Epithelial cell of proximal tubule (primary cell): Measurements from ENCODE around the gene TRAF5. TPM values are rescaled to one million over a fixed set of nuclear protein-coding genes. Genes with fewer than 3 reads are reported as not detected.
A peak's percentile ranks its signal among the peaks of the same experiment; 100 is the strongest.

ENCODE experiments used
- DNase-seq: peaks from one replicate; pipeline ENCODE4 v3.0.0-alpha.2; 2011; ENCODE audit warnings: low read depth
- H3K4me3 ChIP-seq: 2 replicates; pipeline ENCODE4 v1.5.1; 2011; ENCODE audit warnings: low read depth, mild to moderate bottlenecking, low read length
- CTCF ChIP-seq: conservative IDR thresholded peaks from 2 replicates; pipeline ENCODE4 v1.5.1; 2012; ENCODE audit warnings: low read depth, mild to moderate bottlenecking, low read length
- total RNA-seq: library from RNA; depleted of rRNA; stranded (reverse); fragments of >200 nt; gene quantifications from 2 replicates; pipeline ENCODE4 v1.2.3, GENCODE V29; 2015

The TRAF5 gene
- total RNA-seq, 1 donor from 2014 or later, result 6.4 TPM

- H3K4me3 ChIP-seq, result no peak overlapping the region
- no peak for TF ChIP-seq CTCF
- DNase-seq, result no peak
These were observed 50.3 kb downstream of the TRAF5 start for GRCh38 chr1:211376807-211377470.

DNA sequence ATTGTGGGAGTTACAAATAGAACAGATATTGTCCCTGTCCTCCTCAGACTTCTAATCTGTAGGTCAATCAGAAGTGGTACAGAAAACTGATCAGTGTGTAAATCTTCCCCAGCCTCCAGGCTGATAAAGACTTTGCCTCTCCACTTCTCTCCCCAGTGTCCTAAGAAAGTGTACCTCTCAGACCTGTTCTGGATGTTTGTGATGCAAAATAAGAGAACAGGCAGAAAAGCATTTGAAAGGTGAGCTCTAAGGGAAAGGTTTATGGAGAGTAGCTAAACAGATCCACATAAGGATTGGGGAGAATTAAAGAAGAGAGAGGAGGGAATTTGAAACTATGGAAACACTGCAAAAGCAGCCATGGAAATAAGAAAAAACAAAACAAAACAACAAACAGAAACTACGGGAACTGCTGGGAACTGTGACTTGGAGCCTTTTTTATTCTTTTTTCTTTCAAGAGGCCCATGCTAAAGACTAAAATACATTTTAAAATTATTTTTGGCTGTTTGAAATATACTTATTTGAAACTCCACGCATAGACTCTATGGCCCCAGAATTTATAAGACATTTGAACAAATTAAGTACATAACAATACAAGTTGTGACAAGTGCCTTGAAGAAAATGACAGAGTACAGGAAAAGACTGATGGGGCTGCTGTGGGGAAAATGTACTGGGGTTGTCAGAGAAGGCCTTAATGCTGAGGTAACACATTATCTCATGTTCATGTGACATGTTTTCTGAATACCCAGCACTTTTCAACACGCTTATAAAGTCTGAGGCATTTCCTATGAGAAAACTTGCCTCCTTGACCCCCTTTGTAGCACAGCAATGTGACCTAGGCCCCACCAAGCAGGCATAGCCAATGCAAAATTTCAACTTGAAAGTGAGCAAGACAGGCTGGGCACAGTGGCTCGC, 51.2 kb downstream of the TRAF5 start:
- TF ChIP-seq CTCF, result no peak
- no peak for DNase-seq
- H3K4me3 ChIP-seq, result no peak overlapping the region

DNA sequence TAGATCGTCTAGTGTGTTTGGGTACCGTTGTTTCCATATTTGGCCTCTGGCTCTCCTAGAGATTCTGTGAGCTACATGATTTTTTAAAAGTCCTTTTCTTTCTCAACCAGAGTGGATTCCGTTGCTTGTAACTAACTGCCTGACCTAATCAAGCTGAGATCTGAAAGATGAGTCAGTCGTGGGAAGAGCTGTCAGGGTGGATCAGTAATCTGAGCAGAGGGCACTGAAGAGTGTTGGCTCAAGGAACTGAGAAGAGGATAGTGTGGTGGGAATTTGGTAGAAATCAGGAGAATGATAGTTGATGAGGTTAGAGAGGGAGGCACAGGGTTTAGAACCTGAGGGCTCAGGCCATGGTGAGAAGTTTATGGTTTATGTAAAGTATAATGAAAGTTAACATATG, 52.2 kb downstream of the TRAF5 start:
- no peak for TF ChIP-seq CTCF
- peak; percentile 61 for DNase-seq
- no peak overlapping the region for H3K4me3 ChIP-seq

DNA sequence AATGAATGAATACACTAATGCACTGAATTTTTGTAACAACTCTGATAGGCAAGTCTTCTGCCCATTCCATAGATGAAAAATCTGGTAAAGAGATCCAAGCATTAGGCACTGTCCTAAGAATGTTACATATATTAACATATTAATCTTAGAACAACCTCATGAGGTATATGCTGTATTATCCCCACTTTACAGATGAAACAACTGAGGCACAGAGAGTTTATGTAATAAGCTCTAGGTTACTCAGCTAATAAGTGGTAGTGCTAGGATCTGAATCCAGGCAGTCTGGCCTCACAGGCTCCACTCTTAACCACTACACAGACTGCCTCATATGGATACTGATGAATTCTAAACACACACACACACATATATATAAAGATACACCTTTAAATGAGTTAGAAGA, 52.8 kb downstream of the TRAF5 start:
- TF ChIP-seq CTCF, result no peak
- H3K4me3 ChIP-seq, result no peak overlapping the region
- DNase-seq, result no peak

- TF ChIP-seq CTCF, result no peak
- peak overlapping the region; percentile 65 for H3K4me3 ChIP-seq
- no peak for DNase-seq
These were observed 55.0 kb downstream of the TRAF5 start for GRCh38 chr1:211381481-211382181.

DNA sequence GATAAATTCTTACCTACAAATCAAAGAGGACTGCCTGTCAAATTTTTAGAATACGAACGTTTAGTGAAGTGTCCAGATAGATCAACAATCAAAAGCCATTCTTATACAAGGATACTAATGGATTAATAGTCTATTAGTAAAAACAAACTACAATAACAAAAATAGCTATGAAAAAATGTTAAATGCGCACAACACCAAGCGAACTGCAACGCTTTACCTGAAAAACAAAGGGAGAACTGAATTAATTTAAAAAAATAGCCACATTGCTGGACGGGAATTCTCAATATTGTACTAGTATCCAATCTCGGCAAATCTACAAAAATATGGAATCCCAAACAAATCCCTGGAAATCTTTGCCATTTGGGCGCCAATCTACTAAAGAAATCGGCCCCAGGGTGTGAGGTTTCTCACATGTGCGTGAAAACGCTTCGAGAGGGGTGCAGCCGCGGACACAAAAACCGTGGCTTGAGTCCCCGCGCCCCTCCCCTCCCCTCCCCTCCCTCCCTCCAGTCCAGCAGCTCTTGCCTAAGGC, 55.6 kb downstream of the TRAF5 start:
- TF ChIP-seq CTCF, result no peak
- peak overlapping the region; percentile 65 for H3K4me3 ChIP-seq
- no peak for DNase-seq
